Measurements from ENCODE around the gene BNIP3.

The BNIP3 gene, protein sequence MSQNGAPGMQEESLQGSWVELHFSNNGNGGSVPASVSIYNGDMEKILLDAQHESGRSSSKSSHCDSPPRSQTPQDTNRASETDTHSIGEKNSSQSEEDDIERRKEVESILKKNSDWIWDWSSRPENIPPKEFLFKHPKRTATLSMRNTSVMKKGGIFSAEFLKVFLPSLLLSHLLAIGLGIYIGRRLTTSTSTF

DNA sequence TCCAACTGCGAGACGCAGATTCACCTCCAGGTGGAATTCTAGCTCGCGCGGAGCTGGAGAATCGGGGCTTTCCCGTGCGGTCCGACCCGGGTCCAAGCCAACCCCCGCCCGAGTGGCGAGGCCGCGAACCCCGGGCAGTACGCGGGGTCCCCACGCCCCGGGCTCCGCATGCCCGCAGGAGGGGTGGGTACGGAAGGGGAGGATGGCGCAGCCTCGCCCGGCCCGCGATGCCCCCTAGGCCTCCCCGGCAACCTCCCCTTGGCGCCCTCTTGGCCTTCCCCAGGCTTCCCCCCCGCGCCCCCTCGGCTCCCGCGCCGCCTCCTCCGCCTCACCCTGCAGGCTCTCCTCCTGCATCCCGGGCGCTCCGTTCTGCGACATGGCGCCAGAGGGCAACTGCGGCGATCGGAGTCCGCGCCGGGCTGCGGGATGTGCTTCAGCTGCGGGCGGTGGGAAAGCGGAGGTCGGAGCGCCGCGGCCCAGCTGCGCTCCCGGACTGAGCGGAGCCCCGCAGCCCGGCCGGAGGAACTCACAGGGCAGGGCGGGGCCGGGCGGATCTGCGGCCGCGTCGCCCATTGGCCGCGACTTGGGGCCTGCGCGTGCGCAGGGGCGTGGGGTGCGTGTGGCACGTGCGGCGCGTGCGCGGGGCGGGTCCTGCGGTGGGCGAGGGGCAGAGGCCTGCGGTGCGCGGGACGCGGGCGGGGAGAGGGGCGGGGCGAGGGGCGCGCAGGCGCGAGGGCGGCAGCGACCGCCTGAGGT, at the start of gene BNIP3:
BNIP3 (minus strand) TSS at position 495 of the 756 bp plus-strand sequence; CDS start at position 378, 117 bp downstream.
- peak; percentile 77 for DNase-seq

DNA sequence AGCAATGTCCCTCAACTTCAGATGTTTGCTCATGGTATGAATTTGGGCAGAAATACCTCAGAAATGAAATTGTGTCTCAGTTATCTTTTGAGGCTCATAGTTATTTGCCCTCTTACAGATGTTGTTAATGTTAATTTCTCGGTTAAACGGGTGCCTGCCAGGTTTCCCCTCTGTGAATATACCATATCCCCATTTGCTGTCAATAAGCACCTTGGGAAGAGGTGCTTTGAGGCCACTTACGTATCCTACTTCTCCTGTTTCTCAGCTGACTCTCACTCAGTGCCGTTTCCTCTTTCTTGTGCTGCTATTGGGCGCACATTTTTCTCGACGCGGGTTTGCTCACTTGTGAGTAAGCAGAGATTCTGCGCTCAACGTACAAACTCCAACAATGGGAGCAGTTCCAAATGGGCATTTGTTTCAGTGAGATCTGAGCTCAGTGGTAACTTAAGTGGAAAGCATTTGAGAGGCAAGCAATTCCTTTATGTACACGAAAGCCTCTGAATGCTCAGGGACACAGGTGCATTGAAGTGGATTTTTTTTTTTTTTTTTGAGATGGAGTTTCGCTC, 49.3 kb upstream of the BNIP3 start:
- DNase-seq: no peak

- no peak for DNase-seq
Observed at GRCh38 chr10:132028706-132029105, 47.0 kb upstream of the BNIP3 start.

DNA sequence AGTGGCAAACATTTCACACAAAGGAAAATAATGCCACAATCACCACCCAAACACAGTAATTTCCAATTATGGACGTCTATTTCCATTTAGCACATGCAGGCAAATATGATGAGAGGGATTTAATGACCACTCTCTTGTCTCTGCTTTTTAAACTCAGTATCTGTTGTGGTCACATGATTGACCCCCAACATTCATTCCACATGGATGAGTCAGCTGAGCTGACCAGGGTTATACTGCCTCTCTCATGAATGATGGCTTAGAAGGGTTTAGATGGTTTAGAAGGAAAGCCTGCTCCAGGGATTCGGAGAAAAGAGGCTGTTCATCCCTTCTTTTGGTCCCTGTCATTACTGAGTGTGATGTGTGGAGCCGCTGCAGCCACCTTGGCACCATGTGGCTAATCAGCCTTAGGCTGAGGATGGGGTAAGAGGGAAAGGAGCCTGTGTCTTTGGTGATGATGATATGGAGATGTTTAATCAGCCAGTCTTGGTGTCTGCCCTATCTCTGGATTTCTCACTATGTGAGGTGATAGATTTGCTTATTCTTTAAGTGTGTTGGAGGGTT, 45.8 kb upstream of the BNIP3 start:
- no peak for DNase-seq

GRCh38 chr10:132023092-132023811, 41.5 kb upstream of the BNIP3 start:
- DNase-seq: peak; percentile 9

DNA sequence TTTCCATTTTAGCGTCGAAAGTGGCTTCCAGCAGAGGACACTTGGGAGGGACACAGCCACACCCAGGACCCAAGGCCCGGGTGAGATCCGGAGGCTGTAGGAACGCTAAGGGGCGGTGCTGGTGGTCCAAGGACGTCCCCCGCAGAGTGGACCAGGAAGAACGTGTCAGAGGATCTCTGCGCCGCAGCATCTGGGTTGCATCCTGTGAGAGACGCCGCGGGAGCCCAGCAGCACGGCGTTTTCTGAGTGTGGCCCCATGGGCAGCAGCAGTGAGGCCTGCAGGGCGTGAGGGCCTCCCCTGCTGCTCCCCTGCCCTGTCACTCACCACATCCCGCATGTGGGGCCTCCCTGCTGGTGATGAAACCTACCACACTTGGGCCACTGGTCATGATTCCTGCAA, 40.5 kb upstream of the BNIP3 start:
- no peak for DNase-seq

DNA sequence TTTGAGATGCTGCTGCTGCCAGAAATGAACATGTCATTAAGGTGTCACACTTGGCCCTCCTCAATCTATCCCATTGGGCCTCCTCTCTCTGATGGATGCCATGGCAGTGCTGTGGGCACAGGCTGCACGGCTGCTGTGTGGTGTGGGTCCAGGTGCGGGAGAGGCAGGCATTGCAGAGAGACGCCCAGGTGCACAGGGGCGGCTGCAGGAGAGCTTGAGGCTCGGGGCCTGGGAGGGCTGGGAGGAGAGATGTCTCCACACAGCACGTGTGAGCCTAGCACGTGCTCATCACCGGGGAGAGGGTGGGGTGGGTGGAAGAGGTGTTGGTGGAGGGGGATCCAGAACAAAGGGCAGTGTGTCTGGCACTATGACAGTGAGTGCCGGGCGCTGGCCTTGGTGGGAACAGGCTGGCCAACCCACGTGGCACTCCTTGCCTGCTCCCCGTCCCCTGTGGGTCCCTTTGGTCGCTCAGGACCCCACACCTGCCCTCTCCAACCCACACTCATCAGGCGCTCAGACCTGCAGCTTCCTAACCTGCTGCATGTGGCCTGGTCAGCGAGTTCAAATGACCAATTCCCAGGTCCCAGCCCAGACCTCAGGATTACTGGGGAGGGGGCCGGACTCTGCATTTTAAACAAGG, 39.9 kb upstream of the BNIP3 start:
- DNase-seq: no peak

DNA sequence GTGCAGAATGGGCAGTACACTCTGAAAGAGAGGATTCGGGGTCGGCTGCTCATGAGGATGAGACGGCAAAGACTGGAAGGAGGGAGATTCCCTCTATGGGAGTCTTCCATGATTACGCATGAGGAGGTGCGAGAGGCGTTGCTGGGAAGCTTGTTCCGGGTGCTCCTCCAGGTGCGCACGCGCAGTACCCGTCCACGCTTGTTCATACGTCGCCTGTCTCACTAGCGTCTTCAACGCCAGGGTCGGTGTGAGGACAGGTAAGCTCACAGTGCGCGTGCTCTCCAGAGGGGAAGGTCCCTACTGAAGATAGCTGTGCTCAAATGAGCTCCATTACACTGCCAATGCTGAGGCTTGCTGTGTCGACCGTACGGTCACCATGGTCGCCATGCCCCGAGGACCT, 39.3 kb upstream of the BNIP3 start:
- DNase-seq: no peak

DNA sequence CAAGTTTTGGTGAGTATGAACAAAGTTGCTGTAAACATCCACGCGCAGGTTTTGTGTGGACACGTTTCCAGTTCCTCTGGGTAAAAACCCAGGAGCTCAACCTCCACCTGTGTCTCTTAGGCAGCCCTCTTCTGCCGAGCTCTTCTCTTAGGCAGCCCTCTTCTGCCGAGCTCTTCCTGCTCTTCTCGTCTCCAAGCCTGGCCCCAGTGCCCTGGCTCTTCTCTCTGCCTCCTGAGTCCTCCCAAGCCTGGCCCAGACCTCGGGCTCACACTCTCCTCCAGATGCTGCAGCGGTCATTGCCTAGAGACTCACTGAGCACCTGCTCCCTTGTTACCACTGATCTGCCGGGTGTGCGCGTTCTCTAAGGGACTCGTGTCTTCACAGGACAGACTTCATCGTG, 38.7 kb upstream of the BNIP3 start:
- DNase-seq: no peak

DNA sequence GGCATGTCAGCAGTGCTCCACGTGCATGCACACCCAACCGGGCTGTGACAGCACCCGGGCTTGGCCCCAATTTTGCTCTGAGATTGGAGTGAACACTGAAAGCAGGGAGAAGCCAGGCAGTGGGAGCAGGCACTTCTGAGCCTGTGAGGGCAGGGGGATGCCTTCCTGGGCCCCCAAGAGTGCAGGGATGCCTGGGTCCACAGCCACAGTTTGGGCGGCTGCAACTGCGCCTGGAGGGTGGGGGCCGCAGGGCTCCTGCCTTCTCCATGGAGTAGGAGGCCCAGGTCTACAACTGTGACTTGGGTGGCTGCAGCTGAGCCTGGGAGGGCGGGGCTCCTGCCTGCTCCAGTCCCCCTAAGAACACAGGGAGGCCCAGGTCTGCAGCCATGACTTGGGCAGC, 37.6 kb upstream of the BNIP3 start:
- no peak for DNase-seq

- no peak for DNase-seq
Observed at GRCh38 chr10:132018446-132018845, 36.7 kb upstream of the BNIP3 start.

GRCh38 chr10:132016514-132016913, 34.8 kb upstream of the BNIP3 start:
- DNase-seq: no peak

DNA sequence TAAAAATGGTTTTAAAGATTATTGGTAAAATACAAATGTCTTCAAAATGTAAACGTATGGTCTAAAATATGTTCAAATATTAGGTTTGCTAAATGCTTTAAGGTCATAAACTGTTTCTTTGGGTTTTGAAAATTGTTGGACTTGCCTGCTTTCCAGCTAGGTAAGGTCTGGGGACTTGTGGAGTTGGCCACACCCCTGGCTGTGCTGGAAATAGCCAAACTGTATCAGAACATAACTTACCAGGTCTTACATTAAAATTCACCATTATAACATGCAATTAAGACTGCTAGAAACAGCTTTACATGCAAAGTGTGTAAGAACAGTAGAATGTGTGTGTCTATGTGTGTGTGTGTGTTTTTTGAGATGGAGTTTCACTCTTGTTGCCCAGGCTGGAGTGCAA, 29.7 kb upstream of the BNIP3 start:
- no peak for DNase-seq

GRCh38 chr10:132011024-132011423, 29.3 kb upstream of the BNIP3 start:
- no peak for DNase-seq

GRCh38 chr10:132010483-132010882, 28.8 kb upstream of the BNIP3 start:
- DNase-seq: no peak

DNA sequence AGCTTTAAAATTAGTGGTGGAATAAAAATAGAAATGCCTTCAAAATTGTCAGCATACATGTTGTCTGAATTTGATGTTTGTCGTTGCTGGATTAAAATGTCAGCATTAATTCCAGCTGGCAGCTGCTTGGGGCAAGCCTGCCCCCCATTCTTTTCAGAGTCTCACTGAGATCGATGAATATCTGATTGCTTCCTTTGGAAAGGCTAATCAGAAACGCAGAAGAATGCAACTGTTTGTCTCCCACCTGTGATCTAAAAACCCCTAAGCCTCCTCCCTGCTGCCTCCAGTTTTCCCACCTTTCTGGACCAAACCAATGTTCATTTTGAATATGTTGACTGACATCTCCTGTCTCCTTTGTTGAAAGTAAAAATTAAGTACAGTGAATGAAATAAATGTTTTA, 27.9 kb upstream of the BNIP3 start:
- no peak for DNase-seq

DNA sequence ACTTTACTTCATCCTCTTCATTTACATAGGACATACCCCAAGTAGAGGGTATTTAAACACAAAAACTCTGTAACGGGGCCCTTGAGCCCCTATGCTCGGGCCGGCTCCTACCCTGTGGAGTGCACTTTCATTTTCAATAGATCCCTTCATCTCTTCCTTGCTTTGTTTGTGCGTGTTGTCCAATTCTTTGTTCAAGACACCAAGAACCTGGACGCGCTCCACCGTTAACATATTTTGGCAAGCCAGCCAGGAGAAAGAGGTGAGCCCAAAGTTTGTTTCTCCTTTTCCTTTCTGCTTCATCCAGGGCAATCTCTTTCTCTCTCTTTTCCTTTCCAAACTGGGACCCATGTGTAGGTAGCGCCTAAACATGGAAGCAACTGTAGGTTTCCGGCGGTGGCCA, 26.0 kb upstream of the BNIP3 start:
- DNase-seq: no peak

DNA sequence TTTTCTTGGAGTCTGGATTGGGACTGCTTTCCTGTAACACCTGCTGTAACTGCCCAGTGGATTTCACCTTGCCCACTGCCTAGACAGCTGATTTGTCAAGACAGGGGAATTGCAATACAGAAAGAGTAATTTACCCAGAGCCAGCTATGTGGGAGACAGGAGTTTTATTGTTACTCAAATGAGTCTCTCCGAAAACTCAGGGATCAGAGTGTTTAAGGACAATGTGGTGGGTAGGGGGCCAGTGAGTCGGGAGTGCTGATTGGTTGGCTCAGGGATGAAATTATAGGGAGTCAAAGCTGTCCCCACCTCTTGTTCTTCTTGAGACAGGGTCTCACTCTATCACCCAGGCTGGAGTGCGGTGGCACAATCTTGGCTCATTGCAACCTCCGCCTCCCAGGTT, 25.2 kb upstream of the BNIP3 start:
- no peak for DNase-seq

DNA sequence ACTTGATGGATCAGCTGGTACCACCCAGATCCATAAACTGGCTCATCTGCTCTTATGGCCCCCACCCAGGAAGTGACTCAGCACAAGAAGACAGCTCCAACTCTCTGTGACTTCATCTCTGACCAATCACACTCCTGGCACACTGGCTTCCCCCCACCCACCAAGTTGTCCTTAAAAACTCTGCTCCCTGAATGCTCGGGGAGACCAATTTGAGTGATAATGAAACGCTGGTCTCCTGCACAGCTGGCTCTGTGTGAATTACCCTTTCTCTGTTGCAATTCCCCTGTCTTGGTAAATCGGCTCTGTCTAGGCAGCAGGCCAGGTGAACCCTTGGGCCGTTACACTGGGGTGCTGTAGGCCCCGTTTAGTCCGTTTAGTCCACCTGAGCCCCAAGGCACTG, 23.4 kb upstream of the BNIP3 start:
- no peak for DNase-seq

DNA sequence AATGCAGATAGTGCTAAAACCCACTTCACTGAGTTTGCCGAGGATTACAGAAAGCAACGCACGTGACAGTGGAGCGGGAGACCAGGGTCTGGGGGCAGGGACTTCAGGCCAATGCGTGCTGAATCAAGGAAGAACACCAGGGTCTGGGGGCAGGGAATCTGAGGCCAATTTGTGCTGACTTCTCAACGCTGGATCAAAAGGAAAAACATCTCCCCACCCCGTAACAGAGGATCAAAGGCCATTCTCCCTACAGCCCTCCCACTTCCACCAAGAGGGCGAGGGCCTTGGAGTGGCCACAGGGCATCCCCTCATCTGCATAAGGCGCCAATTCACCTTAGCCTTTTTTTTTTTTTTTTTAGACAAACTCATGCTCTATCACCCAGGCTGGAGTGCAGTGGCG, 22.3 kb upstream of the BNIP3 start:
- DNase-seq: no peak

DNA sequence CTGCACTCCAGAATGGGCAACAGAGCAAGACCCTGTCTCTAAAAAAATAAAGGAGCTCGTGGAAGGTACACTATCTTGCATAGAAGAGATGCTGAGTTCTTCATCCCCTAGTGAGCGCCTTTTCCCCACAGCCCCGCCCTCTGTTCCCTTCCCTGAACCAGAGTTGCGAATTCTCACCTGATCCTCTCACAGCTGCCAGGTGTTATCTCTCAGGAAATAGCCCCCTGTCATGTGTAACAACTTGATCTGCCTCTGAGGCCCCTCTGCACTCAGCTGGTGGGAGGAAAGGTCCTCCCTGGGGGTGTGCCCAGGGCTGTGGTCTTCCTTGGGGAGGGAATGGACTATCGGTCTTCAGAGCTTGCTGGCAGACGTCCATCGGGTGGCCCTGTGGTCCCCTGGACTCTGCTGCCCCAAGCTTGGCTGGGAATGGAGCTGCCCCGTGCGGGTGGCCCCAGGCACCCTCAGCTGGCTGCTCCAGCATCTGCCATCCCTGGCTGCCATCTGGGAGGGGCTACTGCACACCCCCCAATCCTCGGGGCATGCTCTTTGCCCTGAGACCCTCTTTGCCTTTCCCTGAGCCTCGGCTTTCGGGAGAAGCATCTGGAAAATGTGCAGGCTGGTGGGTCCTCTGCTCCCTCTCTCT, 21.7 kb upstream of the BNIP3 start:
- no peak for DNase-seq

DNA sequence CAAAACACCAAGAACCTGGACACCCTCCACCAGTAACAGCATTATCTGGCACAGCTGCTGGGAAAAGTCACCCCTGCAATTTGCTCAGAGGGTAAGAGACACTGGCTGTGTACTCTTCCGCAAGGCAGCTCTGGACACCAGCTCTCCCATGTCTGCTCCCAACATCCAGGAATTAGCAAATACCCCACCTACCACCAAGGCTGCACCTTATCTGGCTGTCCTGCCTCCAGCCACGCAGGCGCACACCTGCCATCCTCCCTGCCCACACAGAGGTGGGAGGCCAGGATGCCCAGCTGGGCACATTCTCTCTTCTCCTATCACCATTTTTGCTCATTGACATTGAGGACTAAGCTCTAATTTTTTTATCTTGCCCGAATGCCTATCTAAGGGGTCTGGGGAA, 20.3 kb upstream of the BNIP3 start:
- no peak for DNase-seq

All from GOT3 (cell line).